ENCODE data around the gene KMO.
A peak's percentile ranks its signal among the peaks of the same experiment; 100 is the strongest.

KMO gene

DNA sequence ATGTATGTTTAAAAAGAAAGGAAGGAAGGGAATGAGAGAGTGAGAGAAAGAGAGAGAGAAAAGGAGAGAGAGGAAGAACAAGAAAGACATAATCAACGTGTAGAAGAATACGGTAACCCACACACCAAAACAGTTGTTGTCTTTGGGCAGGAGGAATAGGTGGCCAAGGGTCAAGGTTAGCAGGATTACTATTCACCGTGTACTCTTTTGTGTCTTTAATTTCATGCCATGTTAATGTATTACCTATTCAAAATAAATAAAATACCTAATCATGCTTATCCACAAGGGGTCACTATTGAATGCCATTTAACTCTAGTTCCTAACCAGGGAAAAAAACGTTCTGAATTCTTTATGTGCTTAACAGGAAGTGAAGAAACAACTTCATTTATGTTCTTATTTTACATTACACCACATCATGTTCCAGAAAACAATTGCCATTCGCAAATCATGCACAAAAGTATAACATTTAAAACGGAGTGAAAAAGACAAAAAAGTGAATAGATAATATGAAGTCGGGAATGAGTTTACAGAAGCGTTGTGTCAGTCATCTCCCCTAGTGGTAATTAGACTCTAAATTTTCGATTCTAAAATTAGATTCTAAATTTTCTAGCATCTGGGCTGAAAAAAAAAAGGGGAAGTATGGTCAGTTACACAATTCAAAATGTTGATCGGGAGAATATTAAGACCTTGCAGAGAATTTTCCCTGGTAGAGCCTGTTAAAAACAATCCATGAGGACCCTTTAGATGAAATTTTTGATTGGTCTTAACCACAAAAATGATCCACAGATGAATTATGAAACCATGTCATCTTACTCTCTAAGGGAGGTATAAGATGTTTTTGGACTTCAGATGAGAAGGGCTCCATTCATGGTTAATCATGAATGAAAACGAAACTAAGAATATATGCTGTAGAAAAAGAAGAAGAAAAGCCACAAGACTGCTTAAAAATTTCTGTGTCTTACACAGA lies 700 bp upstream of the KMO start:
- Histone ChIP-seq H3K4me2 (ENCODE audit: insufficient read depth, low read length) (peak overlapping the region; percentile 71), H3K27ac (ENCODE audit: low read length) (peak overlapping the region; percentile 69), H4K20me1 (ENCODE audit: insufficient read depth, low read length) (no peaks in the 10 kb centered on the region), H3K9me3 (ENCODE audit: insufficient read depth, low read length, severe bottlenecking) (no peaks in the 10 kb centered on the region), H3K4me1 (ENCODE audit: insufficient read depth, low read length) (peaks cover 10% of the 10 kb centered on the region), H3K79me2 (ENCODE audit: insufficient read depth, low read length) (no peaks in the 10 kb centered on the region), H2AFZ (ENCODE audit: low read depth, low read length) (peak overlapping the region; percentile 88), H3K36me3 (ENCODE audit: insufficient read depth, low read length) (no peaks in the 10 kb centered on the region), H3K4me3 (ENCODE audit: low read depth in 1 of 2, low read length in 2 of 2) (peak overlapping the region; percentile 68 to 69), H3K27me3 (ENCODE audit: insufficient read depth, low read length, poor library complexity) (peaks cover 24% of the 10 kb centered on the region), H3K9ac (ENCODE audit: low read depth, low read length) (peak overlapping the region; percentile 60)
- ATAC-seq (ENCODE audit: insufficient read depth, low read depth) (peak; percentile 84), DNase-seq (no peak)
- TF ChIP-seq EZH2 (IDR thresholded peaks at IDR 0.05; ENCODE audit: borderline replicate concordance, low read depth, low read length, severe bottlenecking) = no peak
- TF ChIP-seq, protein P1, sequence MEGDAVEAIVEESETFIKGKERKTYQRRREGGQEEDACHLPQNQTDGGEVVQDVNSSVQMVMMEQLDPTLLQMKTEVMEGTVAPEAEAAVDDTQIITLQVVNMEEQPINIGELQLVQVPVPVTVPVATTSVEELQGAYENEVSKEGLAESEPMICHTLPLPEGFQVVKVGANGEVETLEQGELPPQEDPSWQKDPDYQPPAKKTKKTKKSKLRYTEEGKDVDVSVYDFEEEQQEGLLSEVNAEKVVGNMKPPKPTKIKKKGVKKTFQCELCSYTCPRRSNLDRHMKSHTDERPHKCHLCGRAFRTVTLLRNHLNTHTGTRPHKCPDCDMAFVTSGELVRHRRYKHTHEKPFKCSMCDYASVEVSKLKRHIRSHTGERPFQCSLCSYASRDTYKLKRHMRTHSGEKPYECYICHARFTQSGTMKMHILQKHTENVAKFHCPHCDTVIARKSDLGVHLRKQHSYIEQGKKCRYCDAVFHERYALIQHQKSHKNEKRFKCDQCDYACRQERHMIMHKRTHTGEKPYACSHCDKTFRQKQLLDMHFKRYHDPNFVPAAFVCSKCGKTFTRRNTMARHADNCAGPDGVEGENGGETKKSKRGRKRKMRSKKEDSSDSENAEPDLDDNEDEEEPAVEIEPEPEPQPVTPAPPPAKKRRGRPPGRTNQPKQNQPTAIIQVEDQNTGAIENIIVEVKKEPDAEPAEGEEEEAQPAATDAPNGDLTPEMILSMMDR (IDR thresholded peaks at IDR 0.05; ENCODE audit: borderline replicate concordance, extremely low read depth, low read length, poor library complexity, severe bottlenecking) = peak; percentile 77

DNA sequence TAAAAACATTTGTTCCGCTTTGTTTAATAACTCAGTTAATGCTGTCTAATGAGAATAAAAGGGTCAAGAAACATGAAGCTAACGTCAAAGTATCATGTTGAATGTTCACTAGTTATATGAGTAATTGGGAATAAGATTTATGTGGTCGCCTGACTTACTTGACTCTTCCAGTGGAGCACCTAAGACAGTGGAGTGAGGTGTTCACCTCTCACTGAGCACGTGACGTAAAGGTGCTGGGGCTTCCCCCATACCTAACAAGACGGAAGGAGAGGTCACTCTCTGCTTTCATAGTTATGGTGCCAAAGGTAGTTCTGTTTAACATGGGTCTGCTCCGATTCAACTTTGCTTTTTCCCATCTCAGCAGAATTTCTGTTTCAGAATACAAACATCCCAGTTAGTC lies 686 bp downstream of the KMO start:
- ATAC-seq (ENCODE audit: insufficient read depth, low read depth) (no peak), DNase-seq (no peak)
- no peak overlapping the region for H2AFZ ChIP-seq (ENCODE audit: low read depth, low read length)
- H3K9ac ChIP-seq (ENCODE audit: low read depth, low read length) = no peak overlapping the region
- H3K4me1 ChIP-seq (ENCODE audit: insufficient read depth, low read length) = peaks cover 10% of the 10 kb centered on the region
- H3K4me3 ChIP-seq (ENCODE audit: low read depth in 1 of 2, low read length in 2 of 2) = no peak overlapping the region
- H3K27me3 ChIP-seq (ENCODE audit: insufficient read depth, low read length, poor library complexity) = peaks cover 30% of the 10 kb centered on the region
- H3K36me3 ChIP-seq (ENCODE audit: insufficient read depth, low read length) = no peaks in the 10 kb centered on the region
- no peak overlapping the region for H3K27ac ChIP-seq (ENCODE audit: low read length)
- no peaks in the 10 kb centered on the region for H4K20me1 ChIP-seq (ENCODE audit: insufficient read depth, low read length)
- no peaks in the 10 kb centered on the region for H3K79me2 ChIP-seq (ENCODE audit: insufficient read depth, low read length)
- H3K4me2 ChIP-seq (ENCODE audit: insufficient read depth, low read length) = no peak overlapping the region
- TF ChIP-seq, protein P1 (IDR thresholded peaks at IDR 0.05; ENCODE audit: borderline replicate concordance, extremely low read depth, low read length, poor library complexity, severe bottlenecking) = no peak
- TF ChIP-seq EZH2 (IDR thresholded peaks at IDR 0.05; ENCODE audit: borderline replicate concordance, low read depth, low read length, severe bottlenecking) = no peak
- H3K9me3 ChIP-seq (ENCODE audit: insufficient read depth, low read length, severe bottlenecking) = no peaks in the 10 kb centered on the region

DNA sequence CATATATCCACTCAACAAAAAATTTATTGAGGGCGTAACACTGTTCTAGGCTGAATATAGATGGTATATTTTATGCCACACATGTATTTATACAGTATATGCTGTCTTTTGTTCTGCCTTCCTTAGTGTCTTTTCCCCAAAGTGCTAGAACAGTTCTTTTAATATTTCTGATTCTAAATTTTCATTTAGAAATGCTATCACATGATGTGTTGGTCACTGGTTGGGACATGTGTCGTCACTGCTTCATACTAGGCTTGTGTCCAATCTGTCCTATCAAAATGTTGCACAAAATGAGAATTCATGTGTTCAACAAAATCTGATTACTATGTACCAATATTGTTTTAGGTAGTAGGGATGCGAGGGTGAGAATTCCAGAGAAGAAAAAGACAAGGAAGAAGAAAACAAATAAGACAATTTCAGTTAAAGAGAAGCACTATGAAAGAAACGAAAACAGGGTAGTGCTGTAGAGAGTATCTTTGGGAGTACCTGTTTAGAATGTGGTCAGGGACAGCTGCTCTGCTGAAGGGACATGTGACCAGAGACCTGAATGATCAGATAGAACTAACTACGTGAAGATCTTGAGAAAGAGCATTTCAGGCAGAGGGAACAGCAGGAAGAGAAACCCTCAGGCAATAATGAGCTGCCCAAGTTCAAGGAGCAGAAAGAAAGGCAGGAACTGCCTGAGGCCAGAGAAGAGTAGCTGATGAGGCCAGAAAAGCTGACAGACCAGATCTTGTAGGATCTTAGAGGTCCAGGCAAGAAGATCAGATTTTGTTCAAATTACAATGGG lies 1.3 kb downstream of the KMO start:
- Histone ChIP-seq H3K4me2 (ENCODE audit: insufficient read depth, low read length) (no peak overlapping the region), H3K4me1 (ENCODE audit: insufficient read depth, low read length) (peaks cover 10% of the 10 kb centered on the region), H3K27ac (ENCODE audit: low read length) (no peak overlapping the region), H4K20me1 (ENCODE audit: insufficient read depth, low read length) (no peaks in the 10 kb centered on the region), H2AFZ (ENCODE audit: low read depth, low read length) (no peak overlapping the region), H3K79me2 (ENCODE audit: insufficient read depth, low read length) (no peaks in the 10 kb centered on the region), H3K9ac (ENCODE audit: low read depth, low read length) (no peak overlapping the region), H3K27me3 (ENCODE audit: insufficient read depth, low read length, poor library complexity) (peaks cover 29% of the 10 kb centered on the region), H3K9me3 (ENCODE audit: insufficient read depth, low read length, severe bottlenecking) (no peaks in the 10 kb centered on the region), H3K36me3 (ENCODE audit: insufficient read depth, low read length) (no peaks in the 10 kb centered on the region), H3K4me3 (ENCODE audit: low read depth in 1 of 2, low read length in 2 of 2) (no peak overlapping the region)
- ATAC-seq (ENCODE audit: insufficient read depth, low read depth) = no peak
- TF ChIP-seq EZH2 (IDR thresholded peaks at IDR 0.05; ENCODE audit: borderline replicate concordance, low read depth, low read length, severe bottlenecking) = no peak
- TF ChIP-seq, protein P1 (IDR thresholded peaks at IDR 0.05; ENCODE audit: borderline replicate concordance, extremely low read depth, low read length, poor library complexity, severe bottlenecking) = no peak
- DNase-seq = no peak

Data from DND-41 (cell line).